ENCODE results near the gene NOTCH2. TPM values are rescaled to one million over a fixed set of nuclear protein-coding genes. Genes with fewer than 3 reads are reported as not detected.

Gene NOTCH2
- total RNA-seq, 1 donor from 2014 or later = 75.6 TPM

GRCh38 chr1:119893827-119894700 is 175.4 kb downstream of the NOTCH2 start:
- no peaks in the 10 kb centered on the region for H3K9me3 ChIP-seq
- H3K4me1 ChIP-seq = no peaks in the 10 kb centered on the region
- H3K4me3 ChIP-seq = no peak overlapping the region
- intact Hi-C loops (cut with DNase I) = no loop called here
- no peaks in the 10 kb centered on the region for H3K36me3 ChIP-seq
- DNase-seq (ENCODE audit: extremely low spot score in 2 of 2) = no peak
- TF ChIP-seq CTCF (IDR thresholded peaks at IDR 0.05) (no peak), POLR2A (IDR thresholded peaks at IDR 0.05) (no peak), POLR2AphosphoS5 (IDR thresholded peaks at IDR 0.05; ENCODE audit: insufficient read depth in 1 of 2, low read depth in 1 of 2) (no peak)
- no peak overlapping the region for H3K27ac ChIP-seq
- H3K27me3 ChIP-seq = no peaks in the 10 kb centered on the region

- Histone ChIP-seq H3K4me3 (no peak overlapping the region), H3K27ac (no peak overlapping the region), H3K36me3 (no peaks in the 10 kb centered on the region), H3K9me3 (no peaks in the 10 kb centered on the region), H3K27me3 (no peaks in the 10 kb centered on the region), H3K4me1 (no peaks in the 10 kb centered on the region)
- TF ChIP-seq CTCF (IDR thresholded peaks at IDR 0.05) (no peak), POLR2A (IDR thresholded peaks at IDR 0.05) (no peak), POLR2AphosphoS5 (IDR thresholded peaks at IDR 0.05; ENCODE audit: insufficient read depth in 1 of 2, low read depth in 1 of 2) (no peak)
- DNase-seq (ENCODE audit: extremely low spot score in 2 of 2) = no peak
- intact Hi-C loops (cut with DNase I) = no loop called here
Observed at GRCh38 chr1:119893238-119893791, 176.1 kb downstream of the NOTCH2 start.

DNA sequence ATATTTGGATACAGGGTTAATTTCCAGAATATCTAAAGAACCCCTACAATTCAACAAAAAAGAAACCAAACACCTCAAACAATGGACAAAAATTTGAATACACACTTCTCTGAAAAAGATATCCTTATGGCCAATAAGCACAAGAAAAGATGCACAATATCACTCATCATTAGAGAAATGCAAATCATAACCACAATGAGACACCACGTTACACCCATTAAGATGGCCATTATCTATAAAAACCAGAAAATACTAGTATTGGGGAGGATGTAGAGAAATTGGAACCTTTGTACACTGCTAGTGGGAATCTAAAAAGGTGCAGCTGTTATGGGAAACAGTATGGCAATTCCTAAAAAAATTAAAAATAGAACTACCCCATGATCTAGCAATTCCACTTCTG is 178.1 kb downstream of the NOTCH2 start:
- Histone ChIP-seq H3K9me3 (no peaks in the 10 kb centered on the region), H3K27ac (no peak overlapping the region), H3K4me1 (no peaks in the 10 kb centered on the region), H3K4me3 (no peak overlapping the region), H3K36me3 (no peaks in the 10 kb centered on the region), H3K27me3 (no peaks in the 10 kb centered on the region)
- no peak for DNase-seq (ENCODE audit: extremely low spot score in 2 of 2)
- TF ChIP-seq POLR2A (IDR thresholded peaks at IDR 0.05) (no peak), CTCF (IDR thresholded peaks at IDR 0.05) (no peak), POLR2AphosphoS5 (IDR thresholded peaks at IDR 0.05; ENCODE audit: insufficient read depth in 1 of 2, low read depth in 1 of 2) (no peak)
- intact Hi-C loops (cut with DNase I) = no loop called here

GRCh38 chr1:119888476-119888875 is 181.0 kb downstream of the NOTCH2 start:
- intact Hi-C loops (cut with DNase I) = no loop called here
- Histone ChIP-seq H3K4me1 (no peaks in the 10 kb centered on the region), H3K27me3 (no peaks in the 10 kb centered on the region), H3K36me3 (no peaks in the 10 kb centered on the region), H3K9me3 (no peaks in the 10 kb centered on the region), H3K27ac (no peak overlapping the region), H3K4me3 (no peak overlapping the region)
- no peak for DNase-seq (ENCODE audit: extremely low spot score in 2 of 2)
- no peak for TF ChIP-seq POLR2A (IDR thresholded peaks at IDR 0.05)

DNA sequence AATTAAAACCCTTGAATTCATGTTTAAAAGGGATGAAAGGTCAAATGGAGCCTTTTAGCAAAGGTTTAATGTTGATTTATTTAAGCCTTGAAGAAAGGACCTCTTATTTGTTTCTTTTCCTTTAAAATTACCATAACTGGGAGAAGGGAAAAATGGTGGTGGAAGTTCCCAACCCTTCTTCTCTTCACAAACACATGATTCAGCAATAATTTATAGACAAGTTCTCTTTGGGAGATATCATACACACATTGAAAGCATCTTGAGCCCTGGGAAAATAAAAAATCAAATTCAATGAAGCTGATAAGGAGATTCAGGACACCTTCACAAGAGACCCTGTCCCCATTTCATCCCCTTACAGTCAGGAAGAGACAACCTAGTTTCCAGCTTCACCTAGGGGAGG is 182.0 kb downstream of the NOTCH2 start:
- intact Hi-C loops (cut with DNase I) = no loop called here
- Histone ChIP-seq H3K27ac (no peak overlapping the region), H3K4me3 (no peak overlapping the region), H3K9me3 (no peaks in the 10 kb centered on the region), H3K4me1 (no peaks in the 10 kb centered on the region), H3K27me3 (no peaks in the 10 kb centered on the region), H3K36me3 (no peaks in the 10 kb centered on the region)
- no peak for TF ChIP-seq CTCF (IDR thresholded peaks at IDR 0.05)
- no peak for TF ChIP-seq POLR2AphosphoS5 (IDR thresholded peaks at IDR 0.05; ENCODE audit: insufficient read depth in 1 of 2, low read depth in 1 of 2)
- no peak for TF ChIP-seq POLR2A (IDR thresholded peaks at IDR 0.05)
- DNase-seq (ENCODE audit: extremely low spot score in 2 of 2) = no peak

Data from vagina (tissue), 2 donors.